Measurements from ENCODE around the gene NFASC. TPM values are rescaled to one million over a fixed set of nuclear protein-coding genes. Genes with fewer than 3 reads are reported as not detected.
A peak's percentile ranks its signal among the peaks of the same experiment; 100 is the strongest.

Gene NFASC
- total RNA-seq, 1 donor from 2014 or later = 29.6 TPM

- Histone ChIP-seq H3K4me2 (ENCODE audit: low read length) (no peak overlapping the region), H3K4me1 (ENCODE audit: insufficient read depth, low read length) (peaks cover 12% of the 10 kb centered on the region), H3K79me2 (ENCODE audit: insufficient read depth, low read length) (no peaks in the 10 kb centered on the region), H2AFZ (ENCODE audit: low read depth, low read length) (no peak overlapping the region), H3K4me3 (ENCODE audit: insufficient read depth, low read depth, low read length) (no peak overlapping the region), H3K9ac (ENCODE audit: low read length) (no peak overlapping the region), H3K27me3 (ENCODE audit: insufficient read depth, low read length) (no peaks in the 10 kb centered on the region), H3K9me3 (ENCODE audit: insufficient read depth, low read depth, low read length) (no peaks in the 10 kb centered on the region), H4K20me1 (ENCODE audit: insufficient read depth, low read length) (no peaks in the 10 kb centered on the region), H3K36me3 (ENCODE audit: insufficient read depth, low read length) (no peaks in the 10 kb centered on the region), H3K27ac (ENCODE audit: low read depth, low read length) (no peak overlapping the region)
- FAIRE-seq = no peak
- Mint-ChIP-seq H3K36me3 (ENCODE audit: low read depth, unreplicated experiment) (peaks cover 23% of the 10 kb centered on the region), H3K4me3 (ENCODE audit: unreplicated experiment) (no peak overlapping the region), H3K27ac (ENCODE audit: unreplicated experiment) (no peak overlapping the region), H3K9me3 (ENCODE audit: unreplicated experiment) (no peaks in the 10 kb centered on the region), H3K4me1 (ENCODE audit: low read depth, unreplicated experiment) (peaks cover 9% of the 10 kb centered on the region), H3K27me3 (ENCODE audit: low read depth, unreplicated experiment) (peaks cover 28% of the 10 kb centered on the region)
- no peak for DNase-seq (ENCODE audit: low read depth)
- TF ChIP-seq CTCF (IDR thresholded peaks at IDR 0.05; ENCODE audit: insufficient read depth, low read depth, low read length) (no peak), EZH2 (IDR thresholded peaks at IDR 0.05; ENCODE audit: insufficient read depth, low read length) (no peak)
Observed at GRCh38 chr1:204986181-204986580, 115.5 kb downstream of the NFASC start.

GRCh38 chr1:204987689-204988088, 117.0 kb downstream of the NFASC start:
- TF ChIP-seq CTCF (IDR thresholded peaks at IDR 0.05; ENCODE audit: insufficient read depth, low read depth, low read length) (no peak), EZH2 (IDR thresholded peaks at IDR 0.05; ENCODE audit: insufficient read depth, low read length) (no peak)
- no peak overlapping the region for H3K27ac ChIP-seq (ENCODE audit: low read depth, low read length)
- no peak overlapping the region for H3K4me3 ChIP-seq (ENCODE audit: insufficient read depth, low read depth, low read length)
- Mint-ChIP-seq H3K9me3 (ENCODE audit: unreplicated experiment) (no peaks in the 10 kb centered on the region), H3K27ac (ENCODE audit: unreplicated experiment) (no peak overlapping the region), H3K4me3 (ENCODE audit: unreplicated experiment) (no peak overlapping the region), H3K36me3 (ENCODE audit: low read depth, unreplicated experiment) (peaks cover 20% of the 10 kb centered on the region), H3K27me3 (ENCODE audit: low read depth, unreplicated experiment) (peaks cover 24% of the 10 kb centered on the region), H3K4me1 (ENCODE audit: low read depth, unreplicated experiment) (peaks cover 6% of the 10 kb centered on the region)
- H3K79me2 ChIP-seq (ENCODE audit: insufficient read depth, low read length) = no peaks in the 10 kb centered on the region
- peaks cover 12% of the 10 kb centered on the region for H3K4me1 ChIP-seq (ENCODE audit: insufficient read depth, low read length)
- no peak overlapping the region for H3K4me2 ChIP-seq (ENCODE audit: low read length)
- H2AFZ ChIP-seq (ENCODE audit: low read depth, low read length) = no peak overlapping the region
- no peaks in the 10 kb centered on the region for H3K9me3 ChIP-seq (ENCODE audit: insufficient read depth, low read depth, low read length)
- H4K20me1 ChIP-seq (ENCODE audit: insufficient read depth, low read length) = no peaks in the 10 kb centered on the region
- DNase-seq (ENCODE audit: low read depth) (no peak), FAIRE-seq (no peak)
- H3K36me3 ChIP-seq (ENCODE audit: insufficient read depth, low read length) = no peaks in the 10 kb centered on the region
- no peak overlapping the region for H3K9ac ChIP-seq (ENCODE audit: low read length)
- no peaks in the 10 kb centered on the region for H3K27me3 ChIP-seq (ENCODE audit: insufficient read depth, low read length)

GRCh38 chr1:204988196-204988595, 117.5 kb downstream of the NFASC start:
- Histone ChIP-seq H3K4me1 (ENCODE audit: insufficient read depth, low read length) (peaks cover 12% of the 10 kb centered on the region), H3K36me3 (ENCODE audit: insufficient read depth, low read length) (no peaks in the 10 kb centered on the region), H3K4me3 (ENCODE audit: insufficient read depth, low read depth, low read length) (no peak overlapping the region), H3K79me2 (ENCODE audit: insufficient read depth, low read length) (no peaks in the 10 kb centered on the region), H3K4me2 (ENCODE audit: low read length) (no peak overlapping the region), H3K9me3 (ENCODE audit: insufficient read depth, low read depth, low read length) (no peaks in the 10 kb centered on the region), H2AFZ (ENCODE audit: low read depth, low read length) (no peak overlapping the region), H3K9ac (ENCODE audit: low read length) (no peak overlapping the region), H4K20me1 (ENCODE audit: insufficient read depth, low read length) (no peaks in the 10 kb centered on the region), H3K27me3 (ENCODE audit: insufficient read depth, low read length) (no peaks in the 10 kb centered on the region), H3K27ac (ENCODE audit: low read depth, low read length) (no peak overlapping the region)
- Mint-ChIP-seq H3K9me3 (ENCODE audit: unreplicated experiment) (no peaks in the 10 kb centered on the region), H3K4me1 (ENCODE audit: low read depth, unreplicated experiment) (peaks cover 6% of the 10 kb centered on the region), H3K36me3 (ENCODE audit: low read depth, unreplicated experiment) (peaks cover 15% of the 10 kb centered on the region), H3K4me3 (ENCODE audit: unreplicated experiment) (peak overlapping the region; percentile 28), H3K27me3 (ENCODE audit: low read depth, unreplicated experiment) (peaks cover 19% of the 10 kb centered on the region), H3K27ac (ENCODE audit: unreplicated experiment) (no peak overlapping the region)
- DNase-seq (ENCODE audit: low read depth) (no peak), FAIRE-seq (no peak)
- TF ChIP-seq EZH2 (IDR thresholded peaks at IDR 0.05; ENCODE audit: insufficient read depth, low read length) = no peak

Data from astrocyte (in vitro differentiated cells and primary cell).